Measurements from ENCODE around the gene NHERF1. TPM values are rescaled to one million over a fixed set of nuclear protein-coding genes. Genes with fewer than 3 reads are reported as not detected.

The NHERF1 gene
- total and polyA plus RNA-seq, 2 experiments from 2014 or later: 78.2 to 111 TPM

- H3K27ac ChIP-seq: peak overlapping the region; percentile 86
- peaks cover 39% of the 10 kb centered on the region for H3K4me1 ChIP-seq (ENCODE audit: low read depth)
- DNase-seq (ENCODE audit: low read depth in 1 of 2, low spot score in 1 of 2): no peak
- H3K9me3 ChIP-seq (ENCODE audit: low read depth): no peaks in the 10 kb centered on the region
- H3K36me3 ChIP-seq: no peaks in the 10 kb centered on the region
- no peak overlapping the region for H3K4me3 ChIP-seq
- no peaks in the 10 kb centered on the region for H3K27me3 ChIP-seq
- TF ChIP-seq CTCF (IDR thresholded peaks at IDR 0.05; ENCODE audit: low read depth, low read length): no peak
Measured at GRCh38 chr17:74745548-74746177, 2.8 kb upstream of the NHERF1 start.

GRCh38 chr17:74746376-74746775 is 2.1 kb upstream of the NHERF1 start:
- Histone ChIP-seq H3K9me3 (ENCODE audit: low read depth) (no peaks in the 10 kb centered on the region), H3K4me3 (no peak overlapping the region), H3K4me1 (ENCODE audit: low read depth) (peaks cover 39% of the 10 kb centered on the region), H3K36me3 (no peaks in the 10 kb centered on the region), H3K27ac (peak overlapping the region; percentile 86), H3K27me3 (no peaks in the 10 kb centered on the region)
- TF ChIP-seq CTCF (IDR thresholded peaks at IDR 0.05; ENCODE audit: low read depth, low read length): no peak
- DNase-seq (ENCODE audit: low read depth in 1 of 2, low spot score in 1 of 2): peak; percentile 42 to 68

GRCh38 chr17:74746922-74747321 is 1.5 kb upstream of the NHERF1 start:
- H3K36me3 ChIP-seq: no peaks in the 10 kb centered on the region
- H3K27ac ChIP-seq: peak overlapping the region; percentile 86
- DNase-seq (ENCODE audit: low read depth in 1 of 2, low spot score in 1 of 2): peak; percentile 48 to 53
- no peak overlapping the region for H3K4me3 ChIP-seq
- no peak for TF ChIP-seq CTCF (IDR thresholded peaks at IDR 0.05; ENCODE audit: low read depth, low read length)
- no peaks in the 10 kb centered on the region for H3K27me3 ChIP-seq
- peaks cover 39% of the 10 kb centered on the region for H3K4me1 ChIP-seq (ENCODE audit: low read depth)
- H3K9me3 ChIP-seq (ENCODE audit: low read depth): no peaks in the 10 kb centered on the region

GRCh38 chr17:74748279-74748528 is 224 bp upstream of the NHERF1 start:
- Histone ChIP-seq H3K27ac (no peak overlapping the region), H3K4me1 (ENCODE audit: low read depth) (peaks cover 39% of the 10 kb centered on the region)
- TF ChIP-seq CTCF (IDR thresholded peaks at IDR 0.05; ENCODE audit: low read depth, low read length): no peak

GRCh38 chr17:74749279-74750038 is 1.0 kb downstream of the NHERF1 start:
- DNase-seq (ENCODE audit: low read depth in 1 of 2, low spot score in 1 of 2): peak in 1 of 2 donors; percentile 41
- Histone ChIP-seq H3K27ac (no peak overlapping the region), H3K4me1 (ENCODE audit: low read depth) (peaks cover 39% of the 10 kb centered on the region), H3K27me3 (no peaks in the 10 kb centered on the region), H3K36me3 (no peaks in the 10 kb centered on the region), H3K4me3 (peak overlapping the region; percentile 67), H3K9me3 (ENCODE audit: low read depth) (no peaks in the 10 kb centered on the region)
- no peak for TF ChIP-seq CTCF (IDR thresholded peaks at IDR 0.05; ENCODE audit: low read depth, low read length)

More at GRCh38 chr17:74748279-74748528, 224 bp upstream of the NHERF1 start:
- Histone ChIP-seq H3K36me3 (no peaks in the 10 kb centered on the region), H3K27me3 (no peaks in the 10 kb centered on the region), H3K9me3 (ENCODE audit: low read depth) (no peaks in the 10 kb centered on the region), H3K4me3 (peak overlapping the region; percentile 67)
- no peak for DNase-seq (ENCODE audit: low read depth in 1 of 2, low spot score in 1 of 2)

All from cardiac muscle cell (in vitro differentiated cells and primary cell).